ENCODE measurements around the gene DBF4B.

DBF4B gene

GRCh38 chr17:44768505-44769142, 60.2 kb downstream of the DBF4B start:
- no peak overlapping the region for H3K4me3 ChIP-seq (ENCODE audit: low read depth, low read length)

DNA sequence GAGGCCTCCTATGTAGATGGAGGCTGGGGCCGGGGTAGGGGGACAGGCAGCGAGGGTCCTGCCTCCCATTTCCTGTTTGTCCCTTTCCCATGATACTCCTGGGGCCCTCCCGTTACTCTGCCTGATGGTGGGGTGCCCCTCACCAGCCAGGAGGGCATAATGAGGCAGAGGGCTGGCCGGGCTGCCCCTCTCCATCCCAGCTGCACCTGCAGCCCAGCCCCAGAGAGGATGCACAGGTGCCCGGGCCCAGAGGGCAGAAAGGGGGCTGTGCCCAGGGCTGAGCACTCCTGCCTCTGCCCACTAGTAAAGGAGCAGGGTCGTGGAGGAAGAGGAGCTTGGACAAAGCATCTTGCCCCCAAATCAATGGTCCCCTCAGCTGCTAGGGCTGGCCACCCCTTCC, 60.8 kb downstream of the DBF4B start:
- no peak overlapping the region for H3K4me3 ChIP-seq (ENCODE audit: low read depth, low read length)

More at GRCh38 chr17:44768505-44769142, 60.2 kb downstream of the DBF4B start:
- TF ChIP-seq, protein P1, sequence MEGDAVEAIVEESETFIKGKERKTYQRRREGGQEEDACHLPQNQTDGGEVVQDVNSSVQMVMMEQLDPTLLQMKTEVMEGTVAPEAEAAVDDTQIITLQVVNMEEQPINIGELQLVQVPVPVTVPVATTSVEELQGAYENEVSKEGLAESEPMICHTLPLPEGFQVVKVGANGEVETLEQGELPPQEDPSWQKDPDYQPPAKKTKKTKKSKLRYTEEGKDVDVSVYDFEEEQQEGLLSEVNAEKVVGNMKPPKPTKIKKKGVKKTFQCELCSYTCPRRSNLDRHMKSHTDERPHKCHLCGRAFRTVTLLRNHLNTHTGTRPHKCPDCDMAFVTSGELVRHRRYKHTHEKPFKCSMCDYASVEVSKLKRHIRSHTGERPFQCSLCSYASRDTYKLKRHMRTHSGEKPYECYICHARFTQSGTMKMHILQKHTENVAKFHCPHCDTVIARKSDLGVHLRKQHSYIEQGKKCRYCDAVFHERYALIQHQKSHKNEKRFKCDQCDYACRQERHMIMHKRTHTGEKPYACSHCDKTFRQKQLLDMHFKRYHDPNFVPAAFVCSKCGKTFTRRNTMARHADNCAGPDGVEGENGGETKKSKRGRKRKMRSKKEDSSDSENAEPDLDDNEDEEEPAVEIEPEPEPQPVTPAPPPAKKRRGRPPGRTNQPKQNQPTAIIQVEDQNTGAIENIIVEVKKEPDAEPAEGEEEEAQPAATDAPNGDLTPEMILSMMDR (IDR thresholded peaks at IDR 0.05; ENCODE audit: borderline replicate concordance, insufficient read depth, low read depth, low read length) = no peak

DNA sequence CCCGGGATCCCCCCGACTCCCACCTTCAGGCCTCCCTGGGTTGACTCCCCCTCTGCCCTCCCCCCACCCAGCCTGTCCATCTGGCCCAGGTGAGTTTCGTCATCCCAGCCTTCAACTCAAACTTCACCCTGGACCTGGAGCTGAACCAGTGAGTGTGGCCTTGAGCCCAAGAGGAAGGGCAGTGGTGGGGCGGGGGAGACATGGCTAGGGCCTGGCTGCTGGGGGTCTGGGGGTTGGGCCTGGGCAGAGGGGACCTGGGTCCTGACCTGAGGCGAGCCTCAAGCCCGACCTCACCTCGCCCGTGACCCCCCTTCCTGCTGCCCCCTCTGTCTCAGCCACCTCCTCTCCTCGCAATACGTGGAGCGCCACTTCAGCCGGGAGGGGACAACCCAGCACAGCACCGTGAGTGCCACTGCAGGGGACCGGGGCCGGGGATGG, 61.2 kb downstream of the DBF4B start:
- TF ChIP-seq, protein P1 (IDR thresholded peaks at IDR 0.05; ENCODE audit: borderline replicate concordance, insufficient read depth, low read depth, low read length) = no peak
- no peak overlapping the region for H3K4me3 ChIP-seq (ENCODE audit: low read depth, low read length)

More for the DNA sequence above, 60.8 kb downstream of the DBF4B start:
- TF ChIP-seq, protein P1 (IDR thresholded peaks at IDR 0.05; ENCODE audit: borderline replicate concordance, insufficient read depth, low read depth, low read length) = no peak

DNA sequence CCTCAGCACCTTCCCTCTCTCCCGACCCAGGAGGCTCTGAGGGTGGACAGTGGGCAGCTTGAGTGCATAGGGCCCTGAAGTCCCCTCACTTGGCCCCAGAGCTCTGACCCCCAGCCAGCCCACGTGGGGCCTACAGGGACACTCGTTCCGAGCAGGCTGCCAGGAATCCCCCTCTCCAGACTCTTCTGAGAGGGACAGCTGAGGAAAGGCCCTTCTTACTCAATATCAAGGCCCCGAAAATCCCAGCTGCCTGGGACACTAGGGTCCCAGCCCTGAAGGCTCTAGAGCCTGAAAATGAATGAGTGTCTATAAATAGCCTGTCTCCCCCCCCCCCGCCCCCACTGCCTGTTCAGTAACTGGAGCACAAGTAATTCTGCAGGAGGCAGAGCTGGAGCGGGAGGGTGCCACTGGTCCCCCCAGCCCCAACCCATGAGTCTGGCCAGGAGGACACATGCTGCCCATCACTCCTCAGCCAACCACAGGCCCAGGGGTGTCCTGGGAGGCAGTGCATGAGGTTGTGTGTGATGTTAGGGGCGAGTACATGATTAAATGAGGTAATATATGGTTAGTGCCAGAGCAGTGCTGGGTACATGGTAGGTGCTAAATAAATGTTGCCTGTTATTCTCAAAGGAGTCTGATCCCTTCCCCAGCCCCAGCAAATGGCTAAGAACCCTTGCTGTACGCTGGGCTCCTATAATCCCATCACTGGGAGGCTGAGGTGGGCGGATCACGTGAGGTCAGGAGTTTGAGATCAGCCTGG, 61.9 kb downstream of the DBF4B start:
- TF ChIP-seq, protein P1 (IDR thresholded peaks at IDR 0.05; ENCODE audit: borderline replicate concordance, insufficient read depth, low read depth, low read length) = no peak
- H3K4me3 ChIP-seq (ENCODE audit: low read depth, low read length) = no peak overlapping the region

DNA sequence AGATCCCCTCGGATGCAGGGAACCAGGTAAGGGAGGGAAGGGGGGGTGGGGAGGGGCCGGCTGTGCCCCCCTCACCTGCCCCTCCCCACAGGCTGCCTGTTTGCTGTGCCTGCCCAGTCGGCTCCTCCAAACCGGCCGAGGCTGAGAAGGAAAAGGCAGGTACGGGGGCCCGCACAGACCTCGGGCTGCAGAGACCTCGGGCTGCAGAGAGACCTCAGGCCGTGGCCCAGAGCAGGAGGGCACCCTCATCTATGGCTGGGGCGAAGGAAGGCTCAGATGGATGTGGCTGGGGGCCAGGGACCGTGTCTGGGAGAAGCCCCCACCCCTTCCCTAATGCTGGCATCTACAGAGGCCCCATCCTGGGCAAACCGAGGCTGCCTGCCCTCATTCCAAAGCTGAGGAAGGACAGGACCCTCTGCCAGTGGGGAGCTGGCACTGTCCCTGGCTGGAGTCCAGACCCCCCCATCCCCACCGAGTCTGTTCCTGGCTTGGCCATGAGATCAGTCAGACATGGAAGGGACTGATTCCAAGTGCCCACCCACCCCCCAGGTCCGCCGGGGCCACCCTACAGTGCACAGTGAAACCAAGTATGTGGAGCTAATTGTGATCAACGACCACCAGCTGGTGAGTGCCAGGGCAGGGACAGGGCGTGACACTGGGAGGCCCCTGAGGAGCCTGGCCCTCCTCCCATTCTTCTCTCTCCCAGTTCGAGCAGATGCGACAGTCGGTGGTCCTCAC, 64.0 kb downstream of the DBF4B start:
- H3K4me3 ChIP-seq (ENCODE audit: low read depth, low read length) = no peak overlapping the region
- TF ChIP-seq, protein P1 (IDR thresholded peaks at IDR 0.05; ENCODE audit: borderline replicate concordance, insufficient read depth, low read depth, low read length) = no peak

- H3K4me3 ChIP-seq (ENCODE audit: low read depth, low read length) = no peak overlapping the region
- TF ChIP-seq, protein P1 (IDR thresholded peaks at IDR 0.05; ENCODE audit: borderline replicate concordance, insufficient read depth, low read depth, low read length) = no peak
Observed at GRCh38 chr17:44773140-44773539, 64.7 kb downstream of the DBF4B start.
